Thyroid gland (tissue), 4 donors: ENCODE results near the gene EGFR. TPM values are rescaled to one million over a fixed set of nuclear protein-coding genes. Genes with fewer than 3 reads are reported as not detected.
A peak's percentile ranks its signal among the peaks of the same experiment; 100 is the strongest.

Experiments
- DNase-seq, 2 donors: peaks; one replicate each; pipeline ENCODE4 v3.0.0-alpha.2; 2019
- H3K27ac ChIP-seq, 3 donors: fragments of 200-600 bp; sonication (generic); 1 replicate in 2 of 3; 2 replicates in 1 of 3; pipeline ENCODE4 v1.5.1; 2016 to 2019; ENCODE audit warnings: mild to moderate bottlenecking in 1 of 3, moderate library complexity in 1 of 3
- H3K27me3 ChIP-seq: fragments of 200-600 bp; sonication (generic); one replicate; pipeline ENCODE4 v1.5.1; 2019
- H3K36me3 ChIP-seq, 2 donors: fragments of 200-600 bp; sonication (generic); one replicate each; pipeline ENCODE4 v1.5.1; 2016 to 2019
- H3K4me1 ChIP-seq, 2 donors: fragments of 200-600 bp; sonication (generic); one replicate each; pipeline ENCODE4 v1.5.1; 2017 to 2019
- H3K4me3 ChIP-seq, 3 donors: fragments of 200-600 bp; sonication (generic); replicated peaks in 1 of 3; 1 replicate in 2 of 3; 2 replicates in 1 of 3; pipeline ENCODE4 v1.5.1; 2016; ENCODE audit warnings: mild to moderate bottlenecking in 1 of 3
- H3K9me3 ChIP-seq: fragments of 200-600 bp; sonication (generic); one replicate; pipeline ENCODE4 v1.5.1; 2017
- POLR2A ChIP-seq, 2 donors: fragments of 450-650 bp; IDR thresholded peaks; one replicate each; pipeline ENCODE4 v1.6.1; 2017; ENCODE audit warnings: antibody characterized with exemption in 2 of 2, mild to moderate bottlenecking in 2 of 2, moderate library complexity in 1 of 2
- WGBS, 2 donors: methylation state at CpG; one replicate each; pipeline ENCODE4 v1.1.5; 2017; 5-methylcytosine and 5-hydroxymethylcytosine counted together
- intact Hi-C: fragments of 100-400 bp; cut with DNase I; formaldehyde crosslinking; loops from one replicate; pipeline ENCODE4 v1.15.1; 2023
- total RNA-seq, 4 donors: library from RNA; depleted of rRNA; stranded (reverse); fragments of >200 nt; gene quantifications; one replicate each; pipeline ENCODE4 v1.2.3, GENCODE V29; 2016
- TF ChIP-seq, protein P1 (sequence below), 6 experiments: fragments of 200-600 bp in 3 of 6; fragments of 450-650 bp in 3 of 6; sonication (generic) in 3 of 6; IDR thresholded peaks; one replicate each; pipeline ENCODE4 v1.5.1; 2016 to 2019; ENCODE audit warnings: antibody characterized with exemption in 6 of 6, mild to moderate bottlenecking in 2 of 6, inconsistent platforms in 1 of 6, moderate library complexity in 1 of 6

The EGFR gene
- total RNA-seq, 4 donors from 2014 or later: 57.5 to 96.2 (median 84.7) TPM

DNA sequence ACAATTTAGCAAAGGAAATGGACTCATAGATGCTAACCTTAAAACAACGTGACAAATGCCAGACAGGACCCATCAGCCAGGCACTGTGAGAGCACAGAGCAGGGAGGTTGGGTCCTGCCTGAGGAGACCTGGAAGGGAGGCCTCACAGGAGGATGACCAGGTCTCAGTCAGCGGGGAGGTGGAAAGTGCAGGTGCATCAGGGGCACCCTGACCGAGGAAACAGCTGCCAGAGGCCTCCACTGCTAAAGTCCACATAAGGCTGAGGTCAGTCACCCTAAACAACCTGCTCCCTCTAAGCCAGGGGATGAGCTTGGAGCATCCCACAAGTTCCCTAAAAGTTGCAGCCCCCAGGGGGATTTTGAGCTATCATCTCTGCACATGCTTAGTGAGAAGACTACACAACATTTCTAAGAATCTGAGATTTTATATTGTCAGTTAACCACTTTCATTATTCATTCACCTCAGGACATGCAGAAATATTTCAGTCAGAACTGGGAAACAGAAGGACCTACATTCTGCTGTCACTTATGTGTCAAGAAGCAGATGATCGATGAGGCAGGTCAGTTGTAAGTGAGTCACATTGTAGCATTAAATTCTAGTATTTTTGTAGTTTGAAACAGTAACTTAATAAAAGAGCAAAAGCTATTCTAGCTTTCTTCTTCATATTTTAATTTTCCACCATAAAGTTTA, 188.8 kb downstream of the EGFR start:
- WGBS, 2 donors: 88 to 91% methylated on average over 4 of the region's 4 CpGs
- H3K4me3 ChIP-seq: no peak overlapping the region
- H3K9me3 ChIP-seq: no peaks in the 10 kb centered on the region
- no peak for TF ChIP-seq POLR2A (IDR thresholded peaks at IDR 0.05)
- TF ChIP-seq, protein P1, sequence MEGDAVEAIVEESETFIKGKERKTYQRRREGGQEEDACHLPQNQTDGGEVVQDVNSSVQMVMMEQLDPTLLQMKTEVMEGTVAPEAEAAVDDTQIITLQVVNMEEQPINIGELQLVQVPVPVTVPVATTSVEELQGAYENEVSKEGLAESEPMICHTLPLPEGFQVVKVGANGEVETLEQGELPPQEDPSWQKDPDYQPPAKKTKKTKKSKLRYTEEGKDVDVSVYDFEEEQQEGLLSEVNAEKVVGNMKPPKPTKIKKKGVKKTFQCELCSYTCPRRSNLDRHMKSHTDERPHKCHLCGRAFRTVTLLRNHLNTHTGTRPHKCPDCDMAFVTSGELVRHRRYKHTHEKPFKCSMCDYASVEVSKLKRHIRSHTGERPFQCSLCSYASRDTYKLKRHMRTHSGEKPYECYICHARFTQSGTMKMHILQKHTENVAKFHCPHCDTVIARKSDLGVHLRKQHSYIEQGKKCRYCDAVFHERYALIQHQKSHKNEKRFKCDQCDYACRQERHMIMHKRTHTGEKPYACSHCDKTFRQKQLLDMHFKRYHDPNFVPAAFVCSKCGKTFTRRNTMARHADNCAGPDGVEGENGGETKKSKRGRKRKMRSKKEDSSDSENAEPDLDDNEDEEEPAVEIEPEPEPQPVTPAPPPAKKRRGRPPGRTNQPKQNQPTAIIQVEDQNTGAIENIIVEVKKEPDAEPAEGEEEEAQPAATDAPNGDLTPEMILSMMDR (IDR thresholded peaks at IDR 0.05): no peak
- H3K4me1 ChIP-seq: peaks cover 26 to 27% of the 10 kb centered on the region in 2 donors
- H3K36me3 ChIP-seq: peaks cover 35 to 43% of the 10 kb centered on the region in 2 donors
- H3K27me3 ChIP-seq: no peaks in the 10 kb centered on the region
- intact Hi-C loops: no loop called here
- H3K27ac ChIP-seq: no peak overlapping the region
- no peak for DNase-seq

DNA sequence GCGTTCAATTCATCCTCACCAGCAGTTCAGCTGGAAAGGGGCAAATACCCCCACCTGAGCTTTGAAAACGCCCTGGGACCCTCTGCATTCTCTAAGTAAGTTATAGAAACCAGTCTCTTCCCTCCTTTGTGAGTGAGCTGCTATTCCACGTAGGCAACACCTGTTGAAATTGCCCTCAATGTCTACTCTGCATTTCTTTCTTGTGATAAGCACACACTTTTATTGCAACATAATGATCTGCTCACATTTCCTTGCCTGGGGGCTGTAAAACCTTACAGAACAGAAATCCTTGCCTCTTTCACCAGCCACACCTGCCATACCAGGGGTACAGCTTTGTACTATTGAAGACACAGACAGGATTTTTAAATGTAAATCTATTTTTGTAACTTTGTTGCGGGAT, 190.5 kb downstream of the EGFR start:
- H3K27ac ChIP-seq: peak overlapping the region in 1 of 3 donors; percentile 15
- no peak for TF ChIP-seq POLR2A (IDR thresholded peaks at IDR 0.05)
- TF ChIP-seq, protein P1 (IDR thresholded peaks at IDR 0.05): no peak
- no peaks in the 10 kb centered on the region for H3K9me3 ChIP-seq
- no peak overlapping the region for H3K4me3 ChIP-seq
- H3K27me3 ChIP-seq: no peaks in the 10 kb centered on the region
- H3K36me3 ChIP-seq: peaks cover 28 to 32% of the 10 kb centered on the region in 2 donors
- DNase-seq: no peak
- peaks cover 32 to 35% of the 10 kb centered on the region in 2 donors for H3K4me1 ChIP-seq
- intact Hi-C loops: no loop called here
- WGBS, 2 donors: 88 to 90% methylated on average over 4 of the region's 4 CpGs

DNA sequence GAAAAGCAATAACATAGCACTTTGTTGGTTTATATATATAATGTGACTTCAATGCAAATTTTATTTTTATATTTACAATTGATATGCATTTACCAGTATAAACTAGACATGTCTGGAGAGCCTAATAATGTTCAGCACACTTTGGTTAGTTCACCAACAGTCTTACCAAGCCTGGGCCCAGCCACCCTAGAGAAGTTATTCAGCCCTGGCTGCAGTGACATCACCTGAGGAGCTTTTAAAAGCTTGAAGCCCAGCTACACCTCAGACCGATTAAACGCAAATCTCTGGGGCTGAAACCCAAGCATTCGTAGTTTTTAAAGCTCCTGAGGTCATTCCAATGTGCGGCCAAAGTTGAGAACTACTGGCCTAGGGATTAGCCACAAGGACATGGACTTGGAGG, 191.4 kb downstream of the EGFR start:
- peaks cover 38% of the 10 kb centered on the region in 2 donors for H3K4me1 ChIP-seq
- no peaks in the 10 kb centered on the region for H3K27me3 ChIP-seq
- no peaks in the 10 kb centered on the region for H3K9me3 ChIP-seq
- intact Hi-C loops: no loop called here
- 44 to 89% methylated on average over 4 of the region's 4 CpGs for WGBS, 2 donors
- TF ChIP-seq POLR2A (IDR thresholded peaks at IDR 0.05): no peak
- TF ChIP-seq, protein P1 (IDR thresholded peaks at IDR 0.05): no peak
- H3K4me3 ChIP-seq: no peak overlapping the region
- peak overlapping the region; percentile 47 to 80 (median 48) for H3K27ac ChIP-seq
- peaks cover 20 to 24% of the 10 kb centered on the region in 2 donors for H3K36me3 ChIP-seq
- DNase-seq: peak; percentile 67 to 74

DNA sequence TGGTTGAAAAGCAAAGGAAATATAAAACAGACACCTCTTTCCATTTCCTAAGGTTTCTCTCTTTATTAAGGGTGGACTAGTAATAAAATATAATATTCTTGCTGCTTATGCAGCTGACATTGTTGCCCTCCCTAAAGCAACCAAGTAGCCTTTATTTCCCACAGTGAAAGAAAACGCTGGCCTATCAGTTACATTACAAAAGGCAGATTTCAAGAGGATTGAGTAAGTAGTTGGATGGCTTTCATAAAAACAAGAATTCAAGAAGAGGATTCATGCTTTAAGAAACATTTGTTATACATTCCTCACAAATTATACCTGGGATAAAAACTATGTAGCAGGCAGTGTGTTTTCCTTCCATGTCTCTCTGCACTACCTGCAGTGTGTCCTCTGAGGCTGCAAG, 191.9 kb downstream of the EGFR start:
- no peak for DNase-seq
- Histone ChIP-seq H3K27me3 (no peaks in the 10 kb centered on the region), H3K4me3 (no peak overlapping the region), H3K9me3 (no peaks in the 10 kb centered on the region), H3K4me1 (peaks cover 38 to 40% of the 10 kb centered on the region in 2 donors), H3K36me3 (peaks cover 15 to 19% of the 10 kb centered on the region in 2 donors), H3K27ac (peak overlapping the region; percentile 47 to 80 (median 48))
- TF ChIP-seq, protein P1 (IDR thresholded peaks at IDR 0.05): no peak
- no peak for TF ChIP-seq POLR2A (IDR thresholded peaks at IDR 0.05)
- intact Hi-C loops: no loop called here
- 41% methylated on average over 1 of the region's 1 CpG for WGBS, 2 donors

DNA sequence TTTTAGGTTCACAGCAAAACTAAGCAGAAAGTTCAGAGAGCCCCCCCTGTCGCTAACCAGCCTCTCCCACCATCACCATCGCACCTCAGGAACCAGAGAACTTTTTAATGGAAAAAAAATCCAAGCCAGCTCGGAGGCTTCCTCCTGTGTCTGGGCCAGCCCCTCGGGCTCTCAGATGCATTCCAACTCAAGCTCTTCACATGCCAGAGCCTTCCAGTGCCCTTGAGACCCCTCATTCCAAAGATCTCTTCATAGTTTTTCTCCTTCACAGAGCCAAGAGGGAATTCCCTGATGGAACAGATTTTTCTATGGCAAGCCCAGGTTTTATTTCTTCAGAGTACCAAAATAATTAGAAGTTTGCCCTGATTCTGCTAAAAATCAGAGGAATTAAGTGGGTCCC, 192.9 kb downstream of the EGFR start:
- WGBS, 2 donors: 24 to 26% methylated on average over 4 of the region's 4 CpGs
- no peaks in the 10 kb centered on the region for H3K9me3 ChIP-seq
- H3K4me3 ChIP-seq: no peak overlapping the region
- H3K4me1 ChIP-seq: peaks cover 38 to 40% of the 10 kb centered on the region in 2 donors
- H3K27me3 ChIP-seq: no peaks in the 10 kb centered on the region
- peak overlapping the region; percentile 25 to 61 (median 46) for H3K27ac ChIP-seq
- intact Hi-C loops: no loop called here
- H3K36me3 ChIP-seq: peaks cover 8 to 9% of the 10 kb centered on the region in 2 donors
- peak; percentile 69 to 71 for DNase-seq
- no peak for TF ChIP-seq POLR2A (IDR thresholded peaks at IDR 0.05)
- TF ChIP-seq, protein P1 (IDR thresholded peaks at IDR 0.05): no peak
